GM18517 (cell line): ENCODE data around the gene DPEP1.
"Not testable (repeated sequence)": the region's sequence is repeated elsewhere in the genome, so short reads cannot be mapped to it uniquely, and the experiment has no call there.

Experiments used
- ATAC-seq: cut with Tn5 transposase; IDR thresholded peaks from one replicate; pipeline ENCODE4 v1.9.1; 2021; ENCODE audit warnings: mild to moderate bottlenecking, moderate library complexity; ENCODE audit not compliant: unreplicated experiment

DPEP1 gene

DNA sequence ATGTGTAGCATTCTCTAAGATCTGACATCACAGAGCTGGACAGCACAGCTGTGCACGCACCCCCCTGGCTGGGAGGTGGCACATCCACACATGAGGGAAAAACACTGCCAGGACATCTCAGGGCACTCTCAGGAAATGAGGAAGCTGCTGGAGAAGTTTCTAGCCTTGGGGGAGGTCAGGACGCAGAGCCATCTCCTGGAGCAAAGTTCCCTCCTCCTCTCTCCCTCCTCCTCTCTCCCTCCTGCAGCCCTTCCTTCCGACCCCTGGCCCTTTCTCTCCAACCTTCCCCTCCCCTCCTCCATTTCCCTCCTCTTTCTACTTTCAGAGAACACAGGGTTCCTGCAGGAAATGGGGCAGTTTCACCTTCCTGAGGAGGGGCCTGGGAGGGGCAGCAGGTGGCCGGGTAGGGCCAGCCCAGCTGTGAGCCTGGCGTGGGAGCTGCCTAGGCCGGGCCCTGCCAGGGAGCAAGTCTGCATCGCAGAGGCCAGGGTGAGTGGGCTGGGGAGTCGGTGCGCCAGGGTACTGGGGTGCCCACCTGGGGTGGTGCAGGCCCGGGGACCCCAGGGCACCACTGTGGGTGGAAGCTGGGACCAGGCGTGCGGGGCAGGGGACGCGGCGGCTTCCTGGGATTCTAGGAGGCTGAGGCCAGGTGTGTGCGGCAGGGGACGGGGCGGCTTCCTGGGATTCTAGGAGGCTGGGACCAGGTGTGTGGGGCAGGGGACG, at the start of gene DPEP1:
Gene DPEP1, plus strand, starts transcription at position 412 of the 723 bp plus-strand sequence. CDS start 16,769 bp downstream, outside the sequence.
- ATAC-seq, result no peak

GRCh38 chr16:89564476-89565255, 48.8 kb upstream of the DPEP1 start:
- no peak for ATAC-seq

DNA sequence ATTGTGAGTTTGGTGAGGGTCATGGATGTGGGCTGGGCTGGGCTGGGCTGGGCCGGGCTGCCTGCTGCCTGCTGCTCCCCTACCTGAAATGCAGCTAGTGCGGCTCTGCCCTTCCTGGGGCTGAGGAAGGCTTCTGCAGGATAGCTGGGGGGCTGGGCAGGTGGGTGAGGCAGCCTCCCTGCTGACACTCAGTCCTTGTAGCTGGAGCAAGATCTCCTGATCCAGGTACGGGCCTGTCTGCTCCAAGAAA, 48.3 kb upstream of the DPEP1 start:
- no peak for ATAC-seq

- ATAC-seq, result no peak
These were observed 47.7 kb upstream of the DPEP1 start for GRCh38 chr16:89565506-89566372.

DNA sequence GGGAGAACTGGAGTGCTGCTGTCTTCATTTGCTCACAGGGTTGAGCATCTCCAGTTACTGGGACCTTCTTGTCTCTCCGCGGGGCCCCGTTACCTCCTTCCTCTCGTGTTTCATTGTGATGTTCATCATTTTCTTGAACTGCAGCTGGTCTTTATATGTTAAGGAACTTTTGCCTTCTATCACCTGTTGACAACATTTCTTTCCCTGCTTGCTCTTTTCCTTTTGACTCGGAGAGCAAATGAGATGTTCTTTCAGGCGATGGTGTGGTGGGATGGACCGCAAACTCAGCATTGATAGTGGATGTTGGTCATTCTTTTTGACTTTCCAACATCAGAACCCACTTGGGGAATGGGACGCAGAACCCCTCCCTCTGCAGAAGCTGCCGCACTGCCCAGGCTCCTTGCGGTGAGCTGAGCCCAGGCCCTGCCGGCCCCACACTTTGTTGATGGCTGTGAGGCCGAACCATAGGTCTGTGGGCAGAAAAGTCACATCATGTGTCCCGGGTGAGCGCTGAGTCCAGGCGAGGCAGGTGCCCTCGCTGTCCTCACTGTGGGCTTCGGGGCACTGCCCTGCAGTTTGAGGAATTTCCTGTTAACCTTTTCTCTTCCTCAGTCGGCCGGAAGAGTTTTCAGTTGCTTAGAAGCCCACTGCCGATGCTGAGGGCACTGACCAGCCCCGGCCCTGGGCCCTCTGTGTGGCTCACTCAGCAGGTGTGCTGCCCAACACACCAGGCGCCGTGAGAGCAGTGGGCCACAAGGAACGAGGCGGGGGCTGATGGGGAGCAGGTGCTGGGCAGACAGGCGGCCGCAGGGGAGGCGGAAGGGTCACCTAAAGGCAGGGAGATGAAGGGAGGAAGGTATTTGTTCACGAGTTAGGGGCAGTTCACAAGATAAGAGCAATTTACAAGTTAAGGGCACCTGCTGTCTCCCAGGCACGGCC, 45.5 kb upstream of the DPEP1 start:
- no peak for ATAC-seq

- ATAC-seq, result no peak
These were observed 43.7 kb upstream of the DPEP1 start for GRCh38 chr16:89569506-89570341.

DNA sequence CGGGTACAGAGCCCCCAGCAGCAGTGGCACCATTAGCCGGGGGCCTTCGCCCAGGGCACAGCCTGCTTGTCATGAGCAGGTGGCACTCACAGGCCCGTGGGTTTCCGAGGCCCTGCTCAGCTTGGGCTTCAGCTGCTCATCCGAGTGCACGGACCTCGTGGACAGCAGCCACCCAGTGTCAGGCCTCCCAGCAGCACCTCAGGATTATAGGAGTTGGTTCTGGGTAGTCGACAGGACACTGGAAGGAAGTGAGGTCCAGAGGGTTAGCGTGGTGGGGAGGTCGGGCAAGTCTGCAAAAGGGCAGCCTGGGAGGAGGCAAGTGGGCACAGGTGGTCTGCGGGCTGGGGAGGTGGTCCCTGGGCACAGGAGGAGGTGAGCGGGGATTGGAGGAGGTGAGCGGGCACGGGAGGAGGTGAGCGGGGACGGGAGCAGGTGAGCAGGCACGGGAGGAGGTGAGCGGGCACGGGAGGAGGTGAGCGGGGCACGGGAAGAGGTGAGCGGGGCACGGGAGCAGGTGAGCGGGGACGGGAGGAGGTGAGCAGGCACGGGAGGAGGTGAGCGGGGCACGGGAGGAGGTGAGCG, 43.0 kb upstream of the DPEP1 start:
- ATAC-seq, result no peak

DNA sequence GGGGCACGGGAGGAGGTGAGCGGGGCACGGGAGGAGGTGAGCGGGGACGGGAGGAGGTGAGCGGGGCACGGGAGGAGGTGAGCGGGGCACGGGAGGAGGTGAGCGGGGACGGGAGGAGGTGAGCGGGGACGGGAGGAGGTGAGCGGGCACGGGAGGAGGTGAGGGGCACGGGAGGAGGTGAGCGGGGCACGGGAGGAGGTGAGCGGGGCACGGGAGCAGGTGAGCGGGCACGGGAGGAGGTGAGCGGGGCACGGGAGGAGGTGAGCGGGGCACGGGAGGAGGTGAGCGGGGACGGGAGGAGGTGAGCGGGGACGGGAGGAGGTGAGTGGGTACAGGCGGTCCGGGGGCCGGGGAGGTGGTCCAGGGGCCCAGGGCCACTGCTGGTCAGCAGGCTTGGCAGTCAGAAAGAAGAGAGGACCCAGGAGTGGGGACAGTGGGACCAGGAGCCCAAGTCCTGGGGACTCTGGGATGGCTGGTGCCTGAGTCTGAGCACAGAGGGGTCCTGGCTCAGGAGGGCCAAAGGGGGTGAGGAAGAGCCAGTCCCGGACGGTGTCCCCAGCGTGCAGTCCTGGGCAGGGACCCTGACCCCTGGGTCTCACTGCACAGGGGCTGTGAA, 42.4 kb upstream of the DPEP1 start:
- ATAC-seq, result not testable (repeated sequence)

- no peak for ATAC-seq
These were observed 41.8 kb upstream of the DPEP1 start for GRCh38 chr16:89571636-89572035.

DNA sequence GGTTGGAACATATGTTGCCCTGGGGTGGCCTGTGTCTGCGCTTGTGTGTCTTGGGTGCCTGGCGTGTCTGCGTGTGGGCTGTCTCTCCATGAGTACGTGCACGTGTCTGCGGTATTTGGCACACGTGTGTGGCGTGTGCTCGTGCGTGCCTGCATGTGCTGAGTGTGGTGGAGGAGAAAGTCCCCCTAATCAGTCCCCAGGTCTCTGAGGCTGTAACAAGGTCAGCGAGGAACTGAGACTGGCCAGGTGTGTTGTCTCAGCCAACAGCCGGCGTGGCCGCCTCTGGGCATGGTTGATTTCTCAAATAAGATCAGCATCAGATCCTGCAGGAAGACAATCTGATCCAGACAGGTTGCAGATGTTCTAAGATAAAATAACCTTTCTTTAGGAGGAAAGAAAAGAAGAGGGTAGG, 41.4 kb upstream of the DPEP1 start:
- no peak for ATAC-seq

GRCh38 chr16:89572485-89573205, 40.8 kb upstream of the DPEP1 start:
- ATAC-seq, result no peak

DNA sequence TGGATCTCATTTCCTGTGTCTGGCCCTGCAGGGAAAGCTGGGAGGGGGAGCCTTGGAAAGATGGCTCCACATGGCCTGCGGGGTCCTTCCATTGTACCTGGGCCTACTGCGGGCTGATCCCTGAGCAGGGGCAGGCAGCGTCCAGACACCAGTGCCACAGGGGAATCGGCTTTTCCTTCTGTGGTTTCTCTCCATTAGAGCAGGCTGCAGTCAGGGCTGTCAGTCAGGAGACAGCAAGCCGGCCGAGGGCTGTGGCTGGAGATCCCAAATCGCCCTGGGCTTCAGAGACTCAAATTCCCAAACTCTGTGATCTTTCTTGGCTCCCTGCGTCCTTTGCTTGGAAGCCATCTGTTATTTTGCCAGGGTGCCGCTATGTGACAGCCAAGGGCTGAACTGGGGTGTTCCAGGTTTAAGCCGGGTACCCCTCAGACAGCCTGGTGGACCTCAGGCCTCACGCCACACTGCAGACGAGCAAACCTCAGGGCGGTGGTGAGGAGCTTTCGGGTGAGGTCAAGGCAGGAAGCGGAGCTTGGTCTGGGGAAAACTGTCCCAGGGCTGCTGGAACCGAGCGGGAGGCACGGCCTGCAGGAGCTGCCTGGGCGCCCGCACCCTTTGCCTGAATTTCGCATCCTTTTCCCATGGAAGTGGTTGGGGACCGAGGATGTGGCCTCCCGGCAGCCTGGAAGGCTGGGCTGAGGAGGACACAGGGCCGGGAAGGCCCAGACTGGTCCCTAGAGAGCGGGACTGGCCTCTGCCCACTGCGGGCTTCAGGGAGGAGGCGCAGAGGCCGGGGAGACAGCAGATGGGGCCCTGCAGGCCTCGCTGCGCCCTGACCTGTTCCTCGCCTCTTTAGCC, 39.4 kb upstream of the DPEP1 start:
- ATAC-seq, result no peak

GRCh38 chr16:89574681-89575246, 38.7 kb upstream of the DPEP1 start:
- no peak for ATAC-seq

DNA sequence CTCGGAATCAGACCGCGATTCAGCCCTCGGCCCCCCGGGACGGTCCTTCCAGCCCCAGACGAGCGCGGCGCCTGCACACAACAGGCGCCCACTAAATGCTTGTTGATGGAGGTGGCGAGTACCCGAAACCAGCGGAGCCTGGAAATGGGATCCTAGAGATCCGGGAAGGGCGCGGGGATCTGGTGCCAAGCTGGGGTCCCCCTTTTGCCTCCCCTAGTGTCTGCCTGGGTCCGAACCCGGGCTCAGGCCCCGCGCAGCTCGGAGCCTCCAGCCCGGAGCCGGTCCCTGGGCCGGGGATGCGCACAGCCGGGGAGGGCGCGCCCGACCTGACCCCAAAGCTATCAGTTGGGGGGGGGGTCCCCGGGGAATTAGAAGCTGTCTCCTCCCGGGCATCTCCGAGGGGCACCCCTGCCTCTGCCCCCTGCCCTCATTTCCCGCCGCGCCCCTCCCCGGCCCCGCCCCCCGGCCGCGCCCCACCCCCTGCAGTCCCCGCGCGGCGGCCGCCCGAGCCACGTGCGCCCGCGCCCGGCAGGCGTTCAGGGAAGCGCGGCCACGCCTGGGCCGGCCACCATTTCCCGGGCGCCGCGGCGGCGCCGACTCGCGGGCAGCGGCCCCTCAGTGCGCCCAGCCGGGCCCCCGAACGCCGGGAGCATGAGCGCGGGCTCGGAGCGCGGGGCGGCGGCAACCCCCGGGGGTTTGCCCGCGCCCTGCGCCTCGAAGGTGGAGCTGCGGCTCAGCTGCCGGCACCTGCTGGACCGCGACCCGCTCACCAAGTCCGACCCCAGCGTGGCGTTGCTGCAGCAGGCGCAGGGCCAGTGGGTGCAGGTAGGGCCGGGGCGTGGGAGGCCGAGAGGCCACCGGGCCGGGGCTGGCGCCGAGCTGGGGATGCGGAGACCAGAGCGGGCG, 37.9 kb upstream of the DPEP1 start, which contains the start of gene CPNE7:
Gene CPNE7, plus strand, starts transcription at position 512 of the 906 bp plus-strand sequence. Its CDS starts 140 bp downstream, at position 652.
- ATAC-seq, result no peak

DNA sequence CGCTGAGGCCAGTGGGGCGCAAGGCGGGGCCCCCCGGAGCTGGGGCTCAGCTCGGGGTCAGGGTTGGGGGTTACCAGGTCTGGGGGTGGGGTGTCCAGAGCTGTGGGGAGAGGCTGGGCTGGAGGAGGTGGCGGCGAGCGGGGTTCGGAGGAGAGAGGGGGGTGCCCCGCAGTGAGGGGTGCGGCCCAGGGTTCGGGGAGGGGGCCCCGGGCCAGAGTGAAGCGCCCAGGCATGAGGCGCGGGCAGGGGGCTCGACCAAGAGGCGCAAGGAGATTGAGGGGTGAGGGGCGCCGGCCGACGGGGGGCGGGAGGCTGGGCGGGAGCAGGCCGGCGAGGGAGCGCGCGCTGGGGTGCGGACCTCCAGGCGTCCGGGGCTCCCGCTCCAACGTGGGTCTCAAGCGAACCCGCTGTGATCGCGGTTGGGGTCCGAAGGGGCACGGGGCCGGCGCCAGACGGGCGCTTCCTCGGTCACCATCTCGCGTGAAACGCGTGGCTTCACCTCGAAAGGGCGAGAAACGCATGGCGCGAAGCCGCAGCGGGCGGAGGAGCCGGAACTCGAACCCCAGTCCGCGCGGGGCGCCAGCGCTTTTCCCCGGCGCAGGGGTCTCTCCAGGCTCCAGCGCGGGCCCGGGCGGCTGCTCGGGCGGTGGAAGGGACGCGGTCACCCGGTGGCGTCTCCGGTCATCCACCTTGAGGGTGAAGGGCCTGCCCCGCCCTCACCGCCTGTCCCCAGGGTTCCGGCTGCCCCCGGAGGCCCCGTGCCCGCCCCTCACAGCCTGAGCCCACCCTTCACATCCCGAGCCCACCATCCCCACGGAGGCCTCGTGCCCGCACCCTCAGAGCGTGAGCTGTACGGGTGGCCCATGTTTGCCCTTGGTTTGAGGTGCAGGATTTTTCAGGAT, 37.0 kb upstream of the DPEP1 start:
- no peak for ATAC-seq
